ENCODE measurements around the gene DYRK1A.
"Not testable (repeated sequence)": the region's sequence is repeated elsewhere in the genome, so short reads cannot be mapped to it uniquely, and the experiment has no call there.

GRCh38 chr21:37549730-37550129 lies 183.2 kb downstream of the DYRK1A start:
- not testable (repeated sequence) for TF ChIP-seq CTCF (conservative IDR thresholded peaks at IDR 0.05); EZH2 (IDR thresholded peaks at IDR 0.05; ENCODE audit: low read depth)
